HCT116 (cell line): ENCODE measurements around the gene ANKIB1. TPM values are rescaled to one million over a fixed set of nuclear protein-coding genes. Genes with fewer than 3 reads are reported as not detected.

ENCODE experiments used
- ATAC-seq: fragments of 200-7000 bp; cut with Tn5 transposase; 2 replicates; pipeline ENCODE4 v1.9.1; 2020; ENCODE audit warnings: mild to moderate bottlenecking, moderate library complexity
- BruUV-seq: library from RNA; stranded (reverse); fragments of 400-500 nt; replicated peaks from 2 replicates; lab custom pipeline; 2021; lab: Mats Ljungman, UMichigan
- CTCF ChIA-PET: fragments of 300-600 bp; sonication (Branson Sonifier 250); formaldehyde crosslinking; loops from one replicate; lab custom pipeline; 2021; ENCODE audit warnings: antibody characterized with exemption; lab: Charles Lee
- POLR2A ChIA-PET: fragments of 300-600, 350-600 bp; sonication (Branson Sonifier 250); formaldehyde crosslinking; loops from one replicate; lab custom pipeline; 2021; ENCODE audit warnings: antibody characterized with exemption; lab: Charles Lee
- RAD21 ChIA-PET, 2 experiments: fragments of 300-600 bp; sonication (Branson Sonifier 250); formaldehyde crosslinking; loops; one replicate each; lab custom pipeline; 2023; ENCODE audit warnings: low total read pairs in 2 of 2; ENCODE audit not compliant: uncharacterized antibody in 2 of 2, unreplicated experiment in 2 of 2, low non-redundant PET in 1 of 2; lab: Charles Lee
- DNase-seq: peaks from one replicate; pipeline ENCODE4 v3.0.0-alpha.2; 2010; ENCODE audit warnings: low read depth, low spot score
- H2AFZ ChIP-seq: fragments of 200-600 bp; shearing (Covaris generic), sonication (generic); 2 replicates; pipeline ENCODE4 v1.6.1; 2017; ENCODE audit warnings: low read depth, mixed run types, mixed read lengths, antibody characterized with exemption, low read length; ENCODE audit not compliant: poor library complexity, severe bottlenecking
- H3K27ac ChIP-seq: 2 replicates; pipeline ENCODE4 v1.5.1; 2012; ENCODE audit warnings: low read depth, low read length
- H3K27me3 ChIP-seq: fragments of 200-600 bp; sonication (generic); 2 replicates; pipeline ENCODE4 v1.6.1; 2016; ENCODE audit warnings: mixed run types, low read length, mixed read lengths; ENCODE audit not compliant: insufficient read depth
- H3K36me3 ChIP-seq, 2 experiments: fragments of 200-500 bp in 1 of 2; fragments of 200-600 bp in 1 of 2; sonication (Bioruptor generic) in 1 of 2; sonication (generic) in 1 of 2; 2 replicates each; pipeline versions ENCODE4 v1.5.1 to v1.6.1; 2014 to 2016; ENCODE audit warnings: low read length in 2 of 2, inconsistent platforms in 1 of 2, mixed read lengths in 1 of 2, mixed run types in 1 of 2; ENCODE audit not compliant: insufficient read depth in 2 of 2, control insufficient read depth in 1 of 2
- H3K4me1 ChIP-seq, 2 experiments: fragments of 200-600 bp in 1 of 2; sonication (generic) in 1 of 2; 2 replicates each; pipeline versions ENCODE4 v1.5.1 to v1.6.1; 2012 to 2017; ENCODE audit warnings: low read length in 2 of 2, inconsistent platforms in 1 of 2, mild to moderate bottlenecking in 1 of 2, mixed read lengths in 1 of 2, mixed run types in 1 of 2, moderate library complexity in 1 of 2; ENCODE audit not compliant: insufficient read depth in 2 of 2, control insufficient read depth in 1 of 2
- H3K4me2 ChIP-seq: fragments of 200-600 bp; sonication (generic); 2 replicates; pipeline ENCODE4 v1.6.1; 2017; ENCODE audit warnings: mixed run types, low read length, mixed read lengths
- H3K4me3 ChIP-seq, 2 experiments: fragments of 200-600 bp in 1 of 2; sonication (generic) in 1 of 2; replicated peaks in 1 of 2; 2 replicates each; pipeline ENCODE4 v1.5.1; 2011 to 2016; ENCODE audit warnings: low read length in 2 of 2, control low read depth in 1 of 2, low read depth in 1 of 2, mild to moderate bottlenecking in 1 of 2, mixed read lengths in 1 of 2, mixed run types in 1 of 2
- H3K79me2 ChIP-seq: fragments of 200-600 bp; sonication (generic); 2 replicates; pipeline ENCODE4 v1.6.1; 2017; ENCODE audit warnings: mild to moderate bottlenecking, mixed run types, low read length, moderate library complexity, mixed read lengths; ENCODE audit not compliant: insufficient read depth
- H3K9ac ChIP-seq: fragments of 200-600 bp; sonication (generic); 2 replicates; pipeline ENCODE4 v1.6.1; 2016; ENCODE audit warnings: low read length, mixed read lengths
- H3K9me2 ChIP-seq: fragments of 200-600 bp; sonication (generic), shearing (Covaris generic); 2 replicates; pipeline ENCODE4 v1.6.1; 2017; ENCODE audit warnings: mixed run types, mild to moderate bottlenecking, moderate library complexity; ENCODE audit not compliant: insufficient read depth
- H3K9me3 ChIP-seq, 2 experiments: fragments of 200-500 bp in 1 of 2; fragments of 200-600 bp in 1 of 2; sonication (Bioruptor generic) in 1 of 2; sonication (generic) in 1 of 2; 2 replicates each; pipeline ENCODE4 v1.6.1; 2014 to 2017; ENCODE audit warnings: low read length in 2 of 2, mixed read lengths in 2 of 2, inconsistent platforms in 1 of 2, low read depth in 1 of 2, mild to moderate bottlenecking in 1 of 2, mixed run types in 1 of 2, moderate library complexity in 1 of 2; ENCODE audit not compliant: control insufficient read depth in 1 of 2, insufficient read depth in 1 of 2
- H4K20me1 ChIP-seq: fragments of 200-600 bp; sonication (generic), shearing (Covaris generic); 2 replicates; pipeline ENCODE4 v1.6.1; 2017; ENCODE audit warnings: mixed run types, mild to moderate bottlenecking, moderate library complexity; ENCODE audit not compliant: insufficient read depth
- CBX3 ChIP-seq: IDR thresholded peaks from 2 replicates; pipeline ENCODE4 v1.6.1; 2012; ENCODE audit warnings: low read depth
- CTCF ChIP-seq, 3 experiments: fragments of 200-600 bp in 1 of 3; sonication (generic) in 1 of 3; IDR thresholded peaks in 2 of 3; conservative IDR thresholded peaks in 1 of 3; 2 replicates each; pipeline ENCODE4 v1.5.1; 2012 to 2017; ENCODE audit warnings: low read depth in 2 of 3, low read length in 2 of 3, antibody characterized with exemption in 1 of 3, borderline replicate concordance in 1 of 3, control low read depth in 1 of 3, mild to moderate bottlenecking in 1 of 3, mixed read lengths in 1 of 3, mixed run types in 1 of 3, moderate library complexity in 1 of 3; ENCODE audit not compliant: insufficient read depth in 1 of 3
- EGR1 ChIP-seq: IDR thresholded peaks from 2 replicates; pipeline ENCODE4 v1.6.1; 2012; ENCODE audit warnings: low read depth
- EZH2 ChIP-seq: fragments of 200-600 bp; sonication (generic); IDR thresholded peaks from 2 replicates; pipeline ENCODE4 v1.6.1; 2017; ENCODE audit warnings: antibody characterized with exemption, mixed run types
- JUND ChIP-seq: IDR thresholded peaks from 2 replicates; pipeline ENCODE4 v1.6.1; 2012
- MAX ChIP-seq: IDR thresholded peaks from 2 replicates; pipeline ENCODE4 v1.6.1; 2012
- RAD21 ChIP-seq: IDR thresholded peaks from 2 replicates; pipeline ENCODE4 v1.6.1; 2012; ENCODE audit warnings: low read depth, mild to moderate bottlenecking
- SIN3A ChIP-seq: IDR thresholded peaks from 2 replicates; pipeline ENCODE4 v1.6.1; 2012; ENCODE audit warnings: low read depth
- SP1 ChIP-seq: IDR thresholded peaks from 2 replicates; pipeline ENCODE4 v1.6.1; 2012; ENCODE audit warnings: low read depth
- SRF ChIP-seq: IDR thresholded peaks from 2 replicates; pipeline ENCODE4 v1.6.1; 2012; ENCODE audit warnings: low read depth
- YY1 ChIP-seq: IDR thresholded peaks from 2 replicates; pipeline ENCODE4 v1.6.1; 2011; ENCODE audit warnings: low read length, low read depth, moderate library complexity, mild to moderate bottlenecking; ENCODE audit not compliant: insufficient replicate concordance; ENCODE audit errors: extremely low read depth
- ZBTB33 ChIP-seq: IDR thresholded peaks from 2 replicates; pipeline ENCODE4 v1.6.1; 2011; ENCODE audit warnings: mild to moderate bottlenecking, low read length, moderate library complexity; ENCODE audit not compliant: insufficient replicate concordance; ENCODE audit errors: extremely low read depth
- ZFX ChIP-seq: fragments of 450-650 bp; IDR thresholded peaks from 2 replicates; pipeline ENCODE4 v1.6.1; 2017
- intact Hi-C: fragments of 100-400 bp; cut with micrococcal nuclease; formaldehyde crosslinking; loops from 2 replicates; pipeline ENCODE4 v1.10.0; 2022
- total RNA-seq: library from RNA; stranded (reverse); gene quantifications from one replicate; pipeline ENCODE4 v1.2.1, GENCODE V29; 2021; ENCODE audit not compliant: unreplicated experiment

ANKIB1 gene
- total RNA-seq, 1 experiment from 2014 or later = 41.2 TPM

GRCh38 chr7:92246360-92247101, 757 bp downstream of the ANKIB1 start:
- peaks cover 11 to 24% of the 10 kb centered on the region in 2 experiments; a peak in 3 of 4 replicates for H3K4me1 ChIP-seq
- intact Hi-C loops = loop anchor here (10.0 kb wide), 1 partner anchor 178 kb away; no protein-coding TSS in a partner anchor
- H3K79me2 ChIP-seq = peaks cover 80% of the 10 kb centered on the region
- H3K27me3 ChIP-seq = no peaks in the 10 kb centered on the region
- H3K4me3 ChIP-seq = peak overlapping the region; percentile 82 to 92
- ChIA-PET CTCF (interaction anchor here (1.1 to 1.6 kb wide), 4 partner anchors 9 to 201 kb away, joined by 3 to 4 read pairs (median 4); partner anchors contain the start of gene GATAD1), POLR2A (interaction anchor here (0.9 to 3.3 kb wide), 3 partner anchors 9 to 25 kb away, joined by 3 to 22 read pairs (median 5); no protein-coding TSS in a partner anchor), RAD21 (no interaction called here)
- no peak overlapping the region for H2AFZ ChIP-seq
- TF ChIP-seq MAX (0 out of 2 replicates have a peak, but pooled peaks have one; percentile 17), SRF (no peak), CTCF (IDR thresholded peaks at IDR 0.05 in 2 of 3, conservative IDR thresholded peaks at IDR 0.05 in 1 of 3; ENCODE audit: borderline replicate concordance in 1 of 3, insufficient read depth in 1 of 3, low read depth in 2 of 3, low read length in 2 of 3) (no peak), SIN3A (no peak)
- peak overlapping the region; percentile 83 for H3K4me2 ChIP-seq
- no peaks in the 10 kb centered on the region for H3K9me2 ChIP-seq
- H3K9me3 ChIP-seq = no peaks in the 10 kb centered on the region
- peaks cover 3% of the 10 kb centered on the region; the same call in 1 of the 2 replicates for H4K20me1 ChIP-seq
- H3K9ac ChIP-seq = peak overlapping the region; percentile 87
- H3K36me3 ChIP-seq = peaks cover 0 to 2% of the 10 kb centered on the region in 2 experiments; a peak in 1 of 4 replicates
- no TSS peak for BruUV-seq
- no peak for DNase-seq
- peak overlapping the region; percentile 79 for H3K27ac ChIP-seq
- peak; percentile 36 for ATAC-seq

GRCh38 chr7:92250603-92251002, 4.8 kb downstream of the ANKIB1 start:
- CTCF ChIA-PET = no interaction called here
- Histone ChIP-seq H3K79me2 (peaks cover 88% of the 10 kb centered on the region), H3K9me2 (no peaks in the 10 kb centered on the region), H3K4me2 (no peak overlapping the region), H3K9ac (no peak overlapping the region), H3K27me3 (no peaks in the 10 kb centered on the region), H3K4me3 (no peak overlapping the region), H3K36me3 (peaks cover 0 to 7% of the 10 kb centered on the region in 2 experiments; a peak in 1 of 4 replicates), H2AFZ (no peak overlapping the region), H3K4me1 (peaks cover 8 to 20% of the 10 kb centered on the region in 2 experiments; a peak in 3 of 4 replicates), H3K9me3 (no peaks in the 10 kb centered on the region), H3K27ac (no peak overlapping the region), H4K20me1 (no peaks in the 10 kb centered on the region)
- RAD21 ChIA-PET = no interaction called here
- ATAC-seq (no peak), DNase-seq (no peak)
- no TSS peak for BruUV-seq
- POLR2A ChIA-PET = interaction anchor here (1.4 kb wide), 1 partner anchor 10 kb away, joined by 4 read pairs; no protein-coding TSS in a partner anchor
- intact Hi-C loops = no loop called here
- no peak for TF ChIP-seq EGR1
- TF ChIP-seq EZH2 = no peak
- TF ChIP-seq JUND = no peak
- no peak for TF ChIP-seq ZBTB33
- TF ChIP-seq CBX3 = no peak
- no peak for TF ChIP-seq SIN3A
- TF ChIP-seq MAX = no peak
- TF ChIP-seq YY1 = no peak
- TF ChIP-seq SP1 = no peak
- TF ChIP-seq ZFX = no peak
- TF ChIP-seq RAD21 = no peak
